ENCODE results near the gene AFF3.
"Not testable (repeated sequence)": the region's sequence is repeated elsewhere in the genome, so short reads cannot be mapped to it uniquely, and the experiment has no call there.

AFF3 gene

DNA sequence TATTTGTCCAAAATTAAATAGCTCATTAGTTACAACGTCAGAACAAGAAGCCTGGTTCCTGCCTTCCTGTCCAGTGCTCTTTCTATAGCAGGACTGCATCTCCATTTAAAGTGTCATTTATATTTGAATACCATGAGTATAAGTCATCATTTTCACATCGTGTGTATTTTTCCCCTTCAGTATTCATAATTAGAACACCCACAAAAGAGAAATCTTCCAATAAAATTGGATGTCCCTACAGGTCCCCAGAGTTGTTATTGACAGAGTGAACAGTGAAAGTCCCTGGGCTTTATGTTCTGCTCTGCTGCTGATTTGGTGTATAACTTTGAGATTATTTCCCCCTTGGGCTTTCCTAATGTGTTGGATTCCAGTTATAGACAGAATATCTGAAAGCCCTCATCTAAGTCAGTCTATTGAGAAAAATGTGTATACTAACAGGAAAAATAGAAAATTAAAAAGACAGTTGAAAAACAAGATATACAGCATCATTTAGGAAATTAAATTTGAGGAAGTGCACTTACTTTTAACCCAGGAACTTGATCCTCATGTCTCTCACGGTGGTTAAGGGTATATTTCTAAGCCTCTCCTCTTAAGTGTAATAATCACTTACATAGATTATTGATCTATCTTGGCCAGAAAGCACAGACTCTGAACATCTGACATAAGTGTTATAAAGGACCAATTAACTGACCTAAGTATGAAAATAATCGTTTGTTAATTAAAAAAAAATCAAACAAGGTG, 637.4 kb downstream of the AFF3 start:
- no peak for DNase-seq

DNA sequence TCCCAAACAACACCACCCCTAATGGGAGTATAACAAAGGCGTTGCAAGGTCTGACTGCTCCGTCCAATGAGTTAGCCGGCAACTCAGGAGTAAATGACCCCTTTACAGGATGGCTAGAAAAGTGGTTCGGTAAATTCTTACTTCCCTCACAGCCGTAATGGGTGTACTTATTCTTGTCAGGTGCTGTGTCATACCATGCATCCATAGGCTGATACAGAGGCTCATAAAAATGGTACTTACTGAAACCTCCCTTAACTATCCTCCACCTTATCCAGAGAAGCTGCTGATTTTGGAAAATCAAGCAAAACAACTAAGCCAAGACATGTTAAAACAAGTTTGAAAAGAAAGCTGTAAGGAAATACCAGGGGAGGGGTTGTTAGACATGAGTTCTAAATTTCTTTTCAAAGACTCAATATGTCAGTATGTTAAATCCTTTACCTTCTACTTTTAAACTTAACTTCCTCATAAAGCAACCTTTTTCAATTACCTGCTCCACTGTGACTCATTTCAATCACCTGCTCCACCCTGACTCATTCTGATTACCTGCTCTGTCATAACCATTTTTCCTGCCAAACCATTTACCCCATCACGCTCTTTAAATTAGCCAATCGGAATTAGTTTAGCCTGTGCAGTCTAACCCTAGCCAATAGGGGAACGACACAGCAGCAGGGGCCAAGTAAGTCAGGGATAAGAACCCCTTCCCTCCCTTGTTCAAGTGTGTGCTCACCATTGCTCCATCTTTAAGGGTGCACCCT, 638.6 kb downstream of the AFF3 start:
- DNase-seq: not testable (repeated sequence)

DNA sequence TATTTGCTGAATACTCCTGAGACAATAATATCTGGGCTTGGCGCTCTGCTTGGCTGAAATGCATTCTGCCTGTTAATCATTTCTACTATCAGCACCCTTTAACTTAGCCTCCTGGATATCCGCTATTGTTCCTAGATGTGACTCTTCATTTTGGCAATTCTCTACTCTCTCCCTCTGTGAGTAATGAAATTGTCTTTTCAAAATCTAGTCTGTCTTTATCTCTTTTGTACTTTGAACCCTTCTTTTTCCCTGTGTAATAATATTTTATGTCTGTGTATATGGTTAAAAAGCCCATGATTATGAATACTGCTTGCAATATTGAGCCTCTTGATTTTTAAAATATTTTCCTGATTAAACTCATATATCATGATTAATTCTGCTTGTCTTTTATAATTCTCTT, 646.4 kb downstream of the AFF3 start:
- no peak for DNase-seq
